ENCODE data around the gene PPP1R11. TPM values are rescaled to one million over a fixed set of nuclear protein-coding genes. Genes with fewer than 3 reads are reported as not detected.
A peak's percentile ranks its signal among the peaks of the same experiment; 100 is the strongest.

PPP1R11 gene
- total and polyA plus RNA-seq, 12 donors, result 30.6 to 75.4 (median 46.8) TPM

DNA sequence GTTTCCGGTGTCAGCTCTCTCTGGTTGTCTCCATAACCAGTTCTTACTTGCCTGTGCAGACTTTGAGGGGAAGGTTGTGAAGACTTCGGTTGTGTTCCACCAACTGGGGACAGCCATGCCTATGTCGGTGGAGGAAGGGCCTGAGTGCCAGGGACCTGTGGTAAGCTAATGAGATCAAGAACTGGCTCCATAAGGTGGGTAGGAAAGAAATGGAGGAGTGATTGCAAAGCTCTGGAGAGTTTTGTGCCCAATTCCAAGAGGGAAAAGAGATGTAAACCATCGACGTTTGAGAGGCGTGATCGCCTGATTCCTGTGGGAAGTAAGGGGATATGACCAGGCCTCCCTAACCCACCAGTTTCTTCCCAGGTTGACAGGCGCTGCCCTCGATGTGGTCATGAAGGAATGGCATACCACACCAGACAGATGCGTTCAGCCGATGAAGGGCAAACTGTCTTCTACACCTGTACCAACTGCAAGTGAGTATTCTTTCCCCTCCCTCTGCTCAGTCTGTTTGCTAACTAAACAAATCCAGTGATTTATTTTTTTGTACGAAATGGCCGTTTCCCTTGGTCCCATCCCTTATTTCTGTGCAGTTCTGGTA lies 5.0 kb upstream of the PPP1R11 start:
- peak overlapping the region in 9 of 10 donors; percentile 54 to 95 (median 93) for H3K27ac ChIP-seq
- no peaks in the 10 kb centered on the region for H3K27me3 ChIP-seq
- peaks cover 8 to 49% (median 39%) of the 10 kb centered on the region in 9 donors for H3K4me1 ChIP-seq
- H3K4me3 ChIP-seq, result peak overlapping the region; percentile 66 to 94 (median 82)
- TF ChIP-seq, protein P1, sequence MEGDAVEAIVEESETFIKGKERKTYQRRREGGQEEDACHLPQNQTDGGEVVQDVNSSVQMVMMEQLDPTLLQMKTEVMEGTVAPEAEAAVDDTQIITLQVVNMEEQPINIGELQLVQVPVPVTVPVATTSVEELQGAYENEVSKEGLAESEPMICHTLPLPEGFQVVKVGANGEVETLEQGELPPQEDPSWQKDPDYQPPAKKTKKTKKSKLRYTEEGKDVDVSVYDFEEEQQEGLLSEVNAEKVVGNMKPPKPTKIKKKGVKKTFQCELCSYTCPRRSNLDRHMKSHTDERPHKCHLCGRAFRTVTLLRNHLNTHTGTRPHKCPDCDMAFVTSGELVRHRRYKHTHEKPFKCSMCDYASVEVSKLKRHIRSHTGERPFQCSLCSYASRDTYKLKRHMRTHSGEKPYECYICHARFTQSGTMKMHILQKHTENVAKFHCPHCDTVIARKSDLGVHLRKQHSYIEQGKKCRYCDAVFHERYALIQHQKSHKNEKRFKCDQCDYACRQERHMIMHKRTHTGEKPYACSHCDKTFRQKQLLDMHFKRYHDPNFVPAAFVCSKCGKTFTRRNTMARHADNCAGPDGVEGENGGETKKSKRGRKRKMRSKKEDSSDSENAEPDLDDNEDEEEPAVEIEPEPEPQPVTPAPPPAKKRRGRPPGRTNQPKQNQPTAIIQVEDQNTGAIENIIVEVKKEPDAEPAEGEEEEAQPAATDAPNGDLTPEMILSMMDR (IDR thresholded peaks at IDR 0.05), result no peak
- ATAC-seq (no peak), DNase-seq (no peak)
- 59 to 62% methylated on average over 13 of the region's 13 CpGs for WGBS, 2 donors
- intact Hi-C loops (cut with DNase I), result loop anchor here in 1 of 10 donors (2.0 kb wide), 1 partner anchor 85 kb away; no protein-coding TSS in a partner anchor
- H3K36me3 ChIP-seq, result peaks cover 0 to 44% (median under 1%) of the 10 kb centered on the region in 9 donors
- no peaks in the 10 kb centered on the region for H3K9me3 ChIP-seq

GRCh38 chr6:30062471-30063178 lies 4.4 kb upstream of the PPP1R11 start:
- H3K36me3 ChIP-seq, result peaks cover 0 to 37% (median 0%) of the 10 kb centered on the region in 9 donors
- intact Hi-C loops (cut with DNase I), result no loop called here
- 86 to 89% methylated on average over 7 of the region's 7 CpGs for WGBS, 2 donors
- TF ChIP-seq, protein P1 (IDR thresholded peaks at IDR 0.05), result no peak
- peak overlapping the region in 1 of 10 donors; percentile 94 for H3K27ac ChIP-seq
- peak overlapping the region in 5 of 10 donors; percentile 75 to 94 (median 86) for H3K4me3 ChIP-seq
- no peaks in the 10 kb centered on the region for H3K9me3 ChIP-seq
- H3K27me3 ChIP-seq, result no peaks in the 10 kb centered on the region
- DNase-seq (no peak), ATAC-seq (no peak)
- peaks cover 8 to 52% (median 43%) of the 10 kb centered on the region in 9 donors for H3K4me1 ChIP-seq

DNA sequence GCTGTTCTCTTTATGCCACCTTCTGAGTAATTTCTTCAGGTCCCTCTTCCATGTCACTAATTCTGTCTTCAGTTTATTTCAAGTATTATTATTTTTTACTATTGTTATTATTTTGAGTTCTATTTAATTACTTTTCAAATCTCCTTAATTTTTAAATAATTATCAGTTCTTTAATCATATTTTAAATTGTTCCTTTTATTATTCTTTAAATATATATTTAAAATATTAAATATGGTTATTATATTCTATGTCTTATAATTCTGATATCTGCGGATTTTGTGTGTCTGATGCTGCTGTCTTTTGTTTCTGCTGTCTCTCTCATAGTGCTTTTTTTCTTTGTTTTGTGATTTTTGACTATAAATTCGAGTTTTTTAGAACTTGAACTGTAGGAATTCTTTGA lies 3.7 kb upstream of the PPP1R11 start:
- TF ChIP-seq, protein P1 (IDR thresholded peaks at IDR 0.05), result no peak
- no peaks in the 10 kb centered on the region for H3K27me3 ChIP-seq
- H3K4me3 ChIP-seq, result no peak overlapping the region
- DNase-seq (no peak), ATAC-seq (no peak)
- peaks cover 8 to 59% (median 48%) of the 10 kb centered on the region in 9 donors for H3K4me1 ChIP-seq
- H3K36me3 ChIP-seq, result peaks cover 0 to 31% (median 0%) of the 10 kb centered on the region in 9 donors
- H3K9me3 ChIP-seq, result no peaks in the 10 kb centered on the region
- intact Hi-C loops (cut with DNase I), result no loop called here
- no peak overlapping the region for H3K27ac ChIP-seq
- WGBS, 2 donors, result 66 to 67% methylated on average over 2 of the region's 2 CpGs

DNA sequence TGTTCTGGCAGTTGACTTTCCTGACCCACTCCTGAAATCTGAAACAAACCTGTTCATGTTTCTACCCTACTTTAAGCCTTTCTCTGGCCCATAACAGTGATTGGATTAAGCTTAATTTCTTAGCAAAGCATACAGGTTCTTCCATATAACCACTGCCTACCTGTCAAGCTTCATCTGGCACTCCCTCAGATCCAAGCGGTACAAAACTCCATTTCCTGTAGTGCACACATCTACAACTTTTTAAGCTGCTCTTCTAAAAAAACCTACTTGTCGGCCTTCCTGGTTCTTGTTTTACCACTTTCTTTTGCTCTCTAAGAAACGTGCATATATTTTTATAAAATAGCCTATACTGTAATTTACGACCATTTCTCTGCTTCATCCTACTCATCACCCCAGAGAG lies 916 bp upstream of the PPP1R11 start:
- peak overlapping the region in 9 of 10 donors; percentile 63 to 96 (median 90) for H3K27ac ChIP-seq
- intact Hi-C loops (cut with DNase I), result loop anchor here in 5 of 10 donors (2.0 to 5.0 kb wide), 2 partner anchors 36 to 37 kb away; no protein-coding TSS in a partner anchor
- no peak for ATAC-seq
- no peak for DNase-seq
- peak overlapping the region; percentile 22 to 91 (median 74) for H3K4me3 ChIP-seq
- WGBS, 2 donors, result 11 to 13% methylated on average over 4 of the region's 4 CpGs
- no peaks in the 10 kb centered on the region for H3K9me3 ChIP-seq
- H3K27me3 ChIP-seq, result peaks cover 0 to 8% (median 2%) of the 10 kb centered on the region in 7 donors
- peaks cover 3 to 47% (median 42%) of the 10 kb centered on the region in 9 donors for H3K4me1 ChIP-seq
- peaks cover 0 to 46% (median 13%) of the 10 kb centered on the region in 9 donors for H3K36me3 ChIP-seq
- TF ChIP-seq, protein P1 (IDR thresholded peaks at IDR 0.05), result no peak
